Measurements from ENCODE around the gene SCCPDH. TPM values are rescaled to one million over a fixed set of nuclear protein-coding genes. Genes with fewer than 3 reads are reported as not detected.

SCCPDH gene
- total RNA-seq, 2 donors from 2014 or later = 25.1 to 28.9 TPM

- Mint-ChIP-seq H3K4me1 (peaks cover 12% of the 10 kb centered on the region), H3K36me3 (ENCODE audit: low read depth) (peaks cover 28% of the 10 kb centered on the region), H3K27ac (no peak overlapping the region), H3K27me3 (ENCODE audit: insufficient read depth) (no peaks in the 10 kb centered on the region), H3K9me3 (no peaks in the 10 kb centered on the region), H3K4me3 (no peak overlapping the region)
- Histone ChIP-seq H3K4me1 (ENCODE audit: control insufficient read depth, insufficient read depth, low read length) (no peaks in the 10 kb centered on the region), H3K4me3 (ENCODE audit: low read length) (no peak overlapping the region), H3K27ac (ENCODE audit: low read depth, low read length) (no peak overlapping the region), H3K27me3 (ENCODE audit: control insufficient read depth, insufficient read depth, low read length, poor library complexity, severe bottlenecking) (no peaks in the 10 kb centered on the region), H3K9me3 (ENCODE audit: control insufficient read depth, low read length) (no peaks in the 10 kb centered on the region), H3K9ac (ENCODE audit: extremely low read depth, low read length, poor library complexity, severe bottlenecking) (no peak overlapping the region), H3K36me3 (ENCODE audit: control insufficient read depth, insufficient read depth, low read length) (peaks cover 30% of the 10 kb centered on the region)
- TF ChIP-seq CTCF (conservative IDR thresholded peaks at IDR 0.05) = no peak
- 89% methylated on average over 6 of the region's 6 CpGs; no CpG with 5 or more reads in 1 of the 2 experiments for WGBS, 2 experiments (ENCODE audit: insufficient coverage in 1 of 2, insufficient read length in 1 of 2)
- DNase-seq = no peak
These were observed 47.2 kb downstream of the SCCPDH start for GRCh38 chr1:246771366-246771765.

GRCh38 chr1:246772686-246773085 lies 48.5 kb downstream of the SCCPDH start:
- no peak for TF ChIP-seq CTCF (conservative IDR thresholded peaks at IDR 0.05)
- Mint-ChIP-seq H3K4me1 (peaks cover 4% of the 10 kb centered on the region), H3K36me3 (ENCODE audit: low read depth) (peaks cover 35% of the 10 kb centered on the region), H3K27me3 (ENCODE audit: insufficient read depth) (no peaks in the 10 kb centered on the region), H3K4me3 (no peak overlapping the region), H3K27ac (no peak overlapping the region), H3K9me3 (no peaks in the 10 kb centered on the region)
- no peak overlapping the region for H3K4me3 ChIP-seq (ENCODE audit: low read length)
- no peaks in the 10 kb centered on the region for H3K4me1 ChIP-seq (ENCODE audit: control insufficient read depth, insufficient read depth, low read length)
- no peak overlapping the region for H3K9ac ChIP-seq (ENCODE audit: extremely low read depth, low read length, poor library complexity, severe bottlenecking)
- WGBS, 2 experiments (ENCODE audit: insufficient coverage in 1 of 2, insufficient read length in 1 of 2) = 50% methylated on average over 2 of the region's 2 CpGs; no CpG with 5 or more reads in 1 of the 2 experiments
- H3K36me3 ChIP-seq (ENCODE audit: control insufficient read depth, insufficient read depth, low read length) = peaks cover 29% of the 10 kb centered on the region
- DNase-seq = no peak
- H3K27ac ChIP-seq (ENCODE audit: low read depth, low read length) = no peak overlapping the region
- no peaks in the 10 kb centered on the region for H3K9me3 ChIP-seq (ENCODE audit: control insufficient read depth, low read length)
- H3K27me3 ChIP-seq (ENCODE audit: control insufficient read depth, insufficient read depth, low read length, poor library complexity, severe bottlenecking) = no peaks in the 10 kb centered on the region

GRCh38 chr1:246773213-246773641 lies 49.0 kb downstream of the SCCPDH start:
- H3K27me3 Mint-ChIP-seq (ENCODE audit: insufficient read depth) = no peaks in the 10 kb centered on the region
- H3K9me3 ChIP-seq (ENCODE audit: control insufficient read depth, low read length) = no peaks in the 10 kb centered on the region
- H3K27ac ChIP-seq (ENCODE audit: low read depth, low read length) = no peak overlapping the region
- H3K9ac ChIP-seq (ENCODE audit: extremely low read depth, low read length, poor library complexity, severe bottlenecking) = no peak overlapping the region
- 87 to 96% methylated on average over 3 to 4 of the region's 4 CpGs for WGBS, 2 experiments (ENCODE audit: insufficient coverage in 1 of 2, insufficient read length in 1 of 2)
- no peak overlapping the region for H3K4me3 Mint-ChIP-seq
- H3K4me1 Mint-ChIP-seq = peaks cover 4% of the 10 kb centered on the region
- DNase-seq = no peak
- H3K4me1 ChIP-seq (ENCODE audit: control insufficient read depth, insufficient read depth, low read length) = no peaks in the 10 kb centered on the region
- H3K36me3 Mint-ChIP-seq (ENCODE audit: low read depth) = peaks cover 35% of the 10 kb centered on the region
- no peak overlapping the region for H3K27ac Mint-ChIP-seq
- peaks cover 28% of the 10 kb centered on the region for H3K36me3 ChIP-seq (ENCODE audit: control insufficient read depth, insufficient read depth, low read length)
- H3K9me3 Mint-ChIP-seq = no peaks in the 10 kb centered on the region
- H3K4me3 ChIP-seq (ENCODE audit: low read length) = no peak overlapping the region
- H3K27me3 ChIP-seq (ENCODE audit: control insufficient read depth, insufficient read depth, low read length, poor library complexity, severe bottlenecking) = no peaks in the 10 kb centered on the region
- TF ChIP-seq CTCF (conservative IDR thresholded peaks at IDR 0.05) = no peak

Measured in endodermal cell (in vitro differentiated cells).